ENCODE results near the gene ZNF148. TPM values are rescaled to one million over a fixed set of nuclear protein-coding genes. Genes with fewer than 3 reads are reported as not detected.
"Not testable (repeated sequence)": the region's sequence is repeated elsewhere in the genome, so short reads cannot be mapped to it uniquely, and the experiment has no call there.

The ZNF148 gene
- total RNA-seq, 6 donors from 2014 or later = 24.5 to 42.9 (median 32.8) TPM

DNA sequence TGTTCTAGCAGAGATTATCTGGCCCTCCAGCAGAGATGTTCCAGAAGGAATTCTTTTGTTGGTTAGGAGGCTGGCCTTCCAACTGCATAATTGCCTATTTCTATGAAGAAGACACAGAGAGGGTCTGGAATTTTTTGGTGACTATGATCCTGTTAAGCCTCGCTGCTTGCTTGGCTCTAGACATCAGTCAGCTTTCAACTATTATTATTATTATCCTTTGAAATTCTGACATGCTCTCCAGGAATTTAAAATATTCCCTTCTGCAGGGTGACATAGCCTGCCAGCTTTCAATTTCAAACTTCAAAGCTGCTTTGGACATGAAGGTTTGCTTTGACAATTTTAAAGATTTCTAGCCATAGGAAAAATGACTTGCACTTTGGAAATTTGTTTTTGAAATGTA, 26.3 kb upstream of the ZNF148 start:
- Histone ChIP-seq H3K36me3 (no peaks in the 10 kb centered on the region), H3K27me3 (no peaks in the 10 kb centered on the region), H3K27ac (no peak overlapping the region), H3K4me3 (no peak overlapping the region), H3K4me1 (no peaks in the 10 kb centered on the region), H3K9me3 (no peaks in the 10 kb centered on the region)
- DNase-seq = no peak
- TF ChIP-seq, protein P1, sequence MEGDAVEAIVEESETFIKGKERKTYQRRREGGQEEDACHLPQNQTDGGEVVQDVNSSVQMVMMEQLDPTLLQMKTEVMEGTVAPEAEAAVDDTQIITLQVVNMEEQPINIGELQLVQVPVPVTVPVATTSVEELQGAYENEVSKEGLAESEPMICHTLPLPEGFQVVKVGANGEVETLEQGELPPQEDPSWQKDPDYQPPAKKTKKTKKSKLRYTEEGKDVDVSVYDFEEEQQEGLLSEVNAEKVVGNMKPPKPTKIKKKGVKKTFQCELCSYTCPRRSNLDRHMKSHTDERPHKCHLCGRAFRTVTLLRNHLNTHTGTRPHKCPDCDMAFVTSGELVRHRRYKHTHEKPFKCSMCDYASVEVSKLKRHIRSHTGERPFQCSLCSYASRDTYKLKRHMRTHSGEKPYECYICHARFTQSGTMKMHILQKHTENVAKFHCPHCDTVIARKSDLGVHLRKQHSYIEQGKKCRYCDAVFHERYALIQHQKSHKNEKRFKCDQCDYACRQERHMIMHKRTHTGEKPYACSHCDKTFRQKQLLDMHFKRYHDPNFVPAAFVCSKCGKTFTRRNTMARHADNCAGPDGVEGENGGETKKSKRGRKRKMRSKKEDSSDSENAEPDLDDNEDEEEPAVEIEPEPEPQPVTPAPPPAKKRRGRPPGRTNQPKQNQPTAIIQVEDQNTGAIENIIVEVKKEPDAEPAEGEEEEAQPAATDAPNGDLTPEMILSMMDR (IDR thresholded peaks at IDR 0.05) = no peak
- no peak for TF ChIP-seq POLR2AphosphoS5 (IDR thresholded peaks at IDR 0.05)
- TF ChIP-seq POLR2A (IDR thresholded peaks at IDR 0.05) = no peak
- TF ChIP-seq EP300 (IDR thresholded peaks at IDR 0.05) = no peak
- WGBS, 2 donors = 56 to 78% methylated on average over 1 of the region's 1 CpG
- no peak for ATAC-seq (ENCODE audit: low FRiP score in 2 of 2)

DNA sequence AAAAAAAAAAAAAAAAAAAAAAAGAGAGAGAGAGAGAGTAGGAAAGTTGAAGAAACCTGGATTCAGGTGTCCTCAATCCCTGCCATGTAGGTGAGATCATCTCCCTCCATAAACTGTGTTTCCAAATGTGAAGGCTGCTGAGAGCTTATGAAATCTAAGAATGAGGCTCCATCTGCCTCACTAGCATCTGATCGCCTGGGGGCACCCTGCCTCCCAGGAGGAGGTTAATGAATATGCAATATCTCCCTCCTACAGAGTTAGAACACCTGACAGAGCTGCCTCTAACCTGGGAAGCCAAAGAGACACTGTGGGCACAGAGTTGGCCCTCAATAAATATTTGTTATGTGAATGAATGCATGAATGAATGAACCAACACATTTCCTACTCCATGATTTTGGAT, 23.8 kb upstream of the ZNF148 start:
- H3K36me3 ChIP-seq = no peaks in the 10 kb centered on the region
- no peaks in the 10 kb centered on the region for H3K27me3 ChIP-seq
- no peak for DNase-seq
- no peak for ATAC-seq (ENCODE audit: low FRiP score in 2 of 2)
- no peaks in the 10 kb centered on the region for H3K4me1 ChIP-seq
- H3K27ac ChIP-seq = no peak overlapping the region
- H3K9me3 ChIP-seq = no peaks in the 10 kb centered on the region
- WGBS, 2 donors = 32 to 33% methylated on average over 1 of the region's 1 CpG
- TF ChIP-seq, protein P1 (IDR thresholded peaks at IDR 0.05) = no peak
- TF ChIP-seq POLR2AphosphoS5 (IDR thresholded peaks at IDR 0.05) (no peak), EP300 (IDR thresholded peaks at IDR 0.05) (no peak), POLR2A (IDR thresholded peaks at IDR 0.05) (no peak)
- H3K4me3 ChIP-seq = no peak overlapping the region

DNA sequence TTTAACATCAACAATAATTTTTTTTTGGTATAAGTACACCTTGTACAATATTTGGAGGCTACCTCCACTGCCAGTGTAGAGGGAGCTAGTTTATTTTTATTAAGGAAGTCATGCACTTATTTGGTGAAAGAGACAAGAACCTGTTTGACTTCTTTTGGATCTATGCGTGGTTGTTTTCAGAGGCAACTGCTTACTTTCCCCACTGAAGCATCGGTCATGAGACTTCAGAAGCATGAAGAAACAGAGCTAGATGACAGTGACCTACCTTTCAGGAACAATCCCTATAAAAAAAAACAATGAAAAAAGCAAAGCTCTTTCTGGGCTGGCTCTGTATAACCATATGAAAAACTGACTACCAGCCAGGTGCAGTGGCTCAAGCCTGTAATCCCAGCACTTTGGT, 20.0 kb upstream of the ZNF148 start:
- WGBS, 2 donors = 68 to 72% methylated on average over 2 of the region's 2 CpGs
- ATAC-seq (ENCODE audit: low FRiP score in 2 of 2) (no peak), DNase-seq (no peak)
- H3K27me3 ChIP-seq = no peaks in the 10 kb centered on the region
- no peaks in the 10 kb centered on the region for H3K9me3 ChIP-seq
- H3K4me3 ChIP-seq = no peak overlapping the region
- TF ChIP-seq EP300 (IDR thresholded peaks at IDR 0.05) = no peak
- TF ChIP-seq POLR2AphosphoS5 (IDR thresholded peaks at IDR 0.05) = no peak
- no peak for TF ChIP-seq POLR2A (IDR thresholded peaks at IDR 0.05)
- TF ChIP-seq, protein P1 (IDR thresholded peaks at IDR 0.05) = no peak
- no peaks in the 10 kb centered on the region for H3K36me3 ChIP-seq
- no peak overlapping the region for H3K27ac ChIP-seq
- no peaks in the 10 kb centered on the region for H3K4me1 ChIP-seq

DNA sequence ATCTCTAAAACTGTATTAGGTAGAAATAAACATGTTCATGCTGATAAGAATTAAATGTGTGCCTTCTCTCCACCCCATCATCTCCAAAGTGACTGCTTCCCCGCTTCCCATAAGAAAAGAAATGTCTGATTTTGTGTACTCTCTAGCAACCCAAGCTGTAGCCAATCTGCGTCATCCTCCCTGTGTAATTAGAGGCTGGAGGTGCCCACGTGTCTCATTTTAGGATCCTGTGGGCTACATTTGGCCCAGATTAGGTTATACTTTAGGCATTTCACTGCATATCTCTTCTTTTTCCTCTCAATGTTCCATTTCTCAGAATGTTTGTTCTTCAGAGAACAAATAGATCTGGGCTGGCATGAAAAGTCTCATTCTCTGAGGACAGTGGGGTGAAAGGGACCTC, 19.3 kb upstream of the ZNF148 start:
- no peaks in the 10 kb centered on the region for H3K4me1 ChIP-seq
- no peak overlapping the region for H3K27ac ChIP-seq
- no peaks in the 10 kb centered on the region for H3K36me3 ChIP-seq
- 89 to 90% methylated on average over 3 of the region's 3 CpGs for WGBS, 2 donors
- DNase-seq (no peak), ATAC-seq (ENCODE audit: low FRiP score in 2 of 2) (no peak)
- H3K27me3 ChIP-seq = no peaks in the 10 kb centered on the region
- H3K4me3 ChIP-seq = no peak overlapping the region
- no peaks in the 10 kb centered on the region for H3K9me3 ChIP-seq
- TF ChIP-seq, protein P1 (IDR thresholded peaks at IDR 0.05) = no peak
- no peak for TF ChIP-seq POLR2AphosphoS5 (IDR thresholded peaks at IDR 0.05)

DNA sequence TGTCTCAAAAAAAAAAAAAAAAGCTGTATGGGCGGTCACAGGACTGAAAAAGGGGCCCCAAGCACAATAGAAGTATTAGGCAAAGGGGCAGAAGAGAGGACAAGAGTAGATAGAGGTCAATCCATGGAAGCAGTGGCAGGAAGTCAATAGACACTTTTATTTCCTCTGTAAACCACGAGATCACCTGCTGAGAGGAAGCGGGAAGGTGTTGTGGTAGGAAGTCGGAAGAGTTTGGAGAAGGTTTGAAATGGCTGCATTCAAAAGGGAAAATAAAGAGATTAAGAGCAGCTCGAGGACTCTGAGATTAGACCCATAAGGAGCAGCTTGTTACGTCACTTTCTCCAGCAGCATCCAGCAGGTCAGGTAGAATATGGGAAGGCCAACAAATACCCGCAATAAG, 14.2 kb upstream of the ZNF148 start:
- no peaks in the 10 kb centered on the region for H3K36me3 ChIP-seq
- DNase-seq = no peak
- TF ChIP-seq, protein P1 (IDR thresholded peaks at IDR 0.05) = no peak
- no peak for TF ChIP-seq EP300 (IDR thresholded peaks at IDR 0.05)
- no peak for TF ChIP-seq POLR2AphosphoS5 (IDR thresholded peaks at IDR 0.05)
- TF ChIP-seq POLR2A (IDR thresholded peaks at IDR 0.05) = no peak
- no peak for ATAC-seq (ENCODE audit: low FRiP score in 2 of 2)
- 64 to 70% methylated on average over 7 of the region's 7 CpGs for WGBS, 2 donors
- no peaks in the 10 kb centered on the region for H3K4me1 ChIP-seq
- no peaks in the 10 kb centered on the region for H3K27me3 ChIP-seq
- no peak overlapping the region for H3K27ac ChIP-seq
- H3K4me3 ChIP-seq = no peak overlapping the region
- H3K9me3 ChIP-seq = no peaks in the 10 kb centered on the region

DNA sequence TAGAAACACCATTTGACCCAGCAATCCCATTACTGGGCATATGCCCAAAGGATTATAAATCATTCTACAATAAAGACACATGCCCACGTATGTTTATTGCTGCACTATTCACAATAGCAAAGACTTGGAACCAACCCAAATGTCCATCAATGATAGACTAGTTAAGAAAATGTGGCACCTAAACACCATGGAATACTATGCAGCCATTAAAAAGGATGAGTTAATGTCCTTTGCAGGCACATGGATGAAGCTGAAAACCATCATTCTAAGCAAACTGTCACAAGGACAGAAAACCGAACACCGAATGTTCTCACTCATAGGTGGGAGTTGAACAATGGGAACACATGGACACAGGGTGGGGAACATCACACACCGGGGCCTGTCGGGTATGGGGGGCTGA, 13.2 kb upstream of the ZNF148 start:
- H3K27me3 ChIP-seq; H3K4me1 ChIP-seq; ATAC-seq (ENCODE audit: low FRiP score in 2 of 2); H3K27ac ChIP-seq; DNase-seq; H3K36me3 ChIP-seq; H3K4me3 ChIP-seq; H3K9me3 ChIP-seq: not testable (repeated sequence)
- 85 to 89% methylated on average over 5 of the region's 5 CpGs for WGBS, 2 donors

All from upper lobe of left lung (tissue), 6 donors.